CD4-positive, alpha-beta T cell (primary cell): ENCODE data around the gene KLF5. TPM values are rescaled to one million over a fixed set of nuclear protein-coding genes. Genes with fewer than 3 reads are reported as not detected.

Experiments used
- ATAC-seq: fragments of 200-7000 bp; cut with Tn5 transposase; one replicate; pipeline ENCODE4 v1.10.0; 2022; ENCODE audit warnings: mild to moderate bottlenecking; ENCODE audit not compliant: poor library complexity
- CTCF ChIA-PET: fragments of 350-600 bp; sonication (Branson Sonifier 250); formaldehyde crosslinking; loops from one replicate; lab custom pipeline; 2021; ENCODE audit warnings: antibody characterized with exemption, inconsistent platforms; lab: Charles Lee
- POLR2A ChIA-PET: fragments of 350-600 bp; sonication (Branson Sonifier 250); formaldehyde crosslinking; loops from one replicate; lab custom pipeline; 2021; ENCODE audit warnings: antibody characterized with exemption, inconsistent platforms; lab: Charles Lee
- DNase-seq, 14 experiments: peaks; one replicate each; pipeline ENCODE4 v3.0.0-alpha.2; 2013 to 2020; ENCODE audit warnings: mixed read lengths in 2 of 14
- H3K27ac ChIP-seq, 2 donors: one replicate each; pipeline versions ENCODE4 v1.5.1 to v1.7.0; 2013; ENCODE audit warnings: low read length in 2 of 2, low read depth in 1 of 2, mild to moderate bottlenecking in 1 of 2
- H3K27me3 ChIP-seq, 2 experiments: 1 replicate in 1 of 2; 2 replicates in 1 of 2; pipeline versions ENCODE4 v1.6.1 to v1.7.0; 2013; ENCODE audit warnings: low read length in 2 of 2, control low read depth in 1 of 2, mild to moderate bottlenecking in 1 of 2, moderate library complexity in 1 of 2; ENCODE audit not compliant: insufficient read depth in 2 of 2, control insufficient read depth in 1 of 2
- H3K36me3 ChIP-seq: one replicate; pipeline ENCODE4 v1.6.1; 2013; ENCODE audit warnings: low read length, control low read depth; ENCODE audit not compliant: insufficient read depth
- H3K4me1 ChIP-seq: one replicate; pipeline ENCODE4 v1.6.1; 2013; ENCODE audit warnings: low read length, control low read depth; ENCODE audit not compliant: insufficient read depth
- H3K4me3 ChIP-seq: one replicate; pipeline ENCODE4 v1.5.1; 2013; ENCODE audit warnings: mild to moderate bottlenecking, low read length, moderate library complexity
- H3K9me3 ChIP-seq, 2 experiments: 1 replicate in 1 of 2; 2 replicates in 1 of 2; pipeline versions ENCODE4 v1.6.1 to v1.7.0; 2013; ENCODE audit warnings: low read length in 2 of 2, mild to moderate bottlenecking in 2 of 2, control low read depth in 1 of 2, moderate library complexity in 1 of 2; ENCODE audit not compliant: control insufficient read depth in 1 of 2, insufficient read depth in 1 of 2
- H3K27ac Mint-ChIP-seq: one replicate; pipeline ENCODE4 v1.8.0; 2020; ENCODE audit warnings: mixed read lengths
- H3K27me3 Mint-ChIP-seq: one replicate; pipeline ENCODE4 v1.8.0; 2021; ENCODE audit warnings: mixed read lengths
- H3K36me3 Mint-ChIP-seq: one replicate; pipeline ENCODE4 v1.8.0; 2021; ENCODE audit warnings: low read depth, mixed read lengths
- H3K4me1 Mint-ChIP-seq: one replicate; pipeline ENCODE4 v1.8.0; 2021; ENCODE audit warnings: low read depth, mixed read lengths
- H3K4me3 Mint-ChIP-seq: one replicate; pipeline ENCODE4 v1.8.0; 2020; ENCODE audit warnings: mild to moderate bottlenecking, mixed read lengths
- H3K9me3 Mint-ChIP-seq: one replicate; pipeline ENCODE4 v1.8.0; 2020; ENCODE audit warnings: mixed read lengths
- intact Hi-C, 2 experiments: fragments of 100-400 bp; cut with DNase I in 1 of 2; cut with micrococcal nuclease in 1 of 2; formaldehyde crosslinking; loops; one replicate each; pipeline versions ENCODE4 v1.15.1 to v1.9.0; 2023 to 2025; cut with DNase I, micrococcal nuclease
- total RNA-seq, 174 experiments: library from RNA in 2 of 174; stranded (reverse) in 2 of 174; gene quantifications; one replicate each; pipeline ENCODE4 v1.2.3 and lab custom pipeline; 2021 to 2026
- TF ChIP-seq, protein P1 (sequence below): fragments of 200-600 bp; IDR thresholded peaks from one replicate; pipeline ENCODE4 v1.8.0; 2022; ENCODE audit warnings: antibody characterized with exemption, mild to moderate bottlenecking

Gene KLF5
- total RNA-seq, 2 experiments from 2014 or later: 10.8 to 12.3 TPM

DNA sequence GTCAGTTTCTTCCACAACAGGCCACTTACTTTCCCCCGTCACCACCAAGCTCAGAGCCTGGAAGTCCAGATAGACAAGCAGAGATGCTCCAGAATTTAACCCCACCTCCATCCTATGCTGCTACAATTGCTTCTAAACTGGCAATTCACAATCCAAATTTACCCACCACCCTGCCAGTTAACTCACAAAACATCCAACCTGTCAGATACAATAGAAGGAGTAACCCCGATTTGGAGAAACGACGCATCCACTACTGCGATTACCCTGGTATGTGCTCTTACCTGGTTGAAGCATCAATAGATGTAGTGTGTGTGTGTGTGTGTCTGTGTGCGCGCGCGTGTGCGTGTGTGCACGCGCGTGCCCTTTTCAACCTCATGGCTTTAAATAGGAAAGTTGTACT lies 3.7 kb downstream of the KLF5 start:
- ATAC-seq (no peak), DNase-seq (peak in 1 of 14 experiments; percentile 9)
- H3K27ac ChIP-seq: no peak overlapping the region
- H3K4me1 Mint-ChIP-seq: peaks cover 22% of the 10 kb centered on the region
- intact Hi-C loops: no loop called here
- no peaks in the 10 kb centered on the region for H3K9me3 Mint-ChIP-seq
- CTCF ChIA-PET: no interaction called here
- peaks cover 8% of the 10 kb centered on the region for H3K36me3 Mint-ChIP-seq
- peaks cover 13% of the 10 kb centered on the region for H3K27me3 Mint-ChIP-seq
- POLR2A ChIA-PET: no interaction called here
- no peaks in the 10 kb centered on the region for H3K9me3 ChIP-seq
- no peak overlapping the region for H3K27ac Mint-ChIP-seq
- no peaks in the 10 kb centered on the region for H3K36me3 ChIP-seq
- no peak overlapping the region for H3K4me3 ChIP-seq
- peaks cover 0 to 4% of the 10 kb centered on the region in 2 experiments for H3K27me3 ChIP-seq
- TF ChIP-seq, protein P1, sequence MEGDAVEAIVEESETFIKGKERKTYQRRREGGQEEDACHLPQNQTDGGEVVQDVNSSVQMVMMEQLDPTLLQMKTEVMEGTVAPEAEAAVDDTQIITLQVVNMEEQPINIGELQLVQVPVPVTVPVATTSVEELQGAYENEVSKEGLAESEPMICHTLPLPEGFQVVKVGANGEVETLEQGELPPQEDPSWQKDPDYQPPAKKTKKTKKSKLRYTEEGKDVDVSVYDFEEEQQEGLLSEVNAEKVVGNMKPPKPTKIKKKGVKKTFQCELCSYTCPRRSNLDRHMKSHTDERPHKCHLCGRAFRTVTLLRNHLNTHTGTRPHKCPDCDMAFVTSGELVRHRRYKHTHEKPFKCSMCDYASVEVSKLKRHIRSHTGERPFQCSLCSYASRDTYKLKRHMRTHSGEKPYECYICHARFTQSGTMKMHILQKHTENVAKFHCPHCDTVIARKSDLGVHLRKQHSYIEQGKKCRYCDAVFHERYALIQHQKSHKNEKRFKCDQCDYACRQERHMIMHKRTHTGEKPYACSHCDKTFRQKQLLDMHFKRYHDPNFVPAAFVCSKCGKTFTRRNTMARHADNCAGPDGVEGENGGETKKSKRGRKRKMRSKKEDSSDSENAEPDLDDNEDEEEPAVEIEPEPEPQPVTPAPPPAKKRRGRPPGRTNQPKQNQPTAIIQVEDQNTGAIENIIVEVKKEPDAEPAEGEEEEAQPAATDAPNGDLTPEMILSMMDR: no peak
- peak overlapping the region; percentile 17 for H3K4me3 Mint-ChIP-seq
- peaks cover 17% of the 10 kb centered on the region for H3K4me1 ChIP-seq

DNA sequence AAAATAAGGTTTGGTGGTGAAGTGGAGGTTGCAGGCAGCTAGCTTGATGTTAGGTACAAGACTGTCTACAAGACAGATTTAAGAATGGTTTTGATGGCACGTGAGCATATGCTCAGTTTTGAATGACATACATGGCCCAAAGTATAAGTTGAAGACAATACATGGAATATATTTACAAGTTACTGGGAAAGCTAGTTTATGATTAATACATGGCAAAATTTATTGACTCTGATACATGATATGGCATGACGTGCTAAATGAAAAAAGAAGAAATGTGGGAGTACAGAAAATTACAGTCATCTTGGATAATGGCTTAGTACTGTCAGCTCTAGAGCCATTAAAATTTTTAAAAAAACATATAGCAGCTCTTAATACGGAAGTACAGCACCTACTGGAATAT lies 4.4 kb downstream of the KLF5 start:
- H3K4me1 ChIP-seq: peaks cover 14% of the 10 kb centered on the region
- POLR2A ChIA-PET: no interaction called here
- H3K4me1 Mint-ChIP-seq: peaks cover 17% of the 10 kb centered on the region
- H3K36me3 ChIP-seq: no peaks in the 10 kb centered on the region
- peaks cover 8% of the 10 kb centered on the region for H3K36me3 Mint-ChIP-seq
- DNase-seq (no peak), ATAC-seq (no peak)
- H3K4me3 ChIP-seq: no peak overlapping the region
- H3K4me3 Mint-ChIP-seq: no peak overlapping the region
- no peak overlapping the region for H3K27ac Mint-ChIP-seq
- H3K9me3 Mint-ChIP-seq: no peaks in the 10 kb centered on the region
- TF ChIP-seq, protein P1: no peak
- H3K27ac ChIP-seq: no peak overlapping the region
- intact Hi-C loops: no loop called here
- H3K9me3 ChIP-seq: no peaks in the 10 kb centered on the region
- CTCF ChIA-PET: no interaction called here
- no peaks in the 10 kb centered on the region for H3K27me3 ChIP-seq
- peaks cover 7% of the 10 kb centered on the region for H3K27me3 Mint-ChIP-seq

DNA sequence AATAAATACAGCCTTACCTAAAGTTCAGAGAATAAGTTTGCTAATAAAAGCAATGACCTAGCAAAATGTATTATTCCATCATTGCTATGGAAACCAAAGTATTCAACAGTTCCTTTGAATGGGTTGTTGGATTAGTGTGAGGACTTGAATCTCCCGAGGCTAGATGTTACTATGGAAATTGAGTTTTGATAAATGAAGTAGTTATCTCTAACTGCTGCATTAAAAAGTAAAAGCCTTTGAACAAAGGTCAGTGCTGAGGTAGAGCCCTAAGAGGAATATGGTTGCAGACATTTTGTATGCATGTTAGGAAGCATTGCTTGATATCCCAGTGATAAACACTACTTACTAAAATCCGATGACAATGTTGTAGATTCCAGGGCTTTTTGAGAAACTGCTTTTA lies 6.2 kb downstream of the KLF5 start:
- intact Hi-C loops: no loop called here
- Histone ChIP-seq H3K27ac (no peak overlapping the region), H3K9me3 (no peaks in the 10 kb centered on the region), H3K4me1 (peaks cover 5% of the 10 kb centered on the region), H3K27me3 (no peaks in the 10 kb centered on the region), H3K36me3 (no peaks in the 10 kb centered on the region), H3K4me3 (no peak overlapping the region)
- Mint-ChIP-seq H3K27me3 (no peaks in the 10 kb centered on the region), H3K4me1 (peaks cover 8% of the 10 kb centered on the region), H3K4me3 (no peak overlapping the region), H3K9me3 (no peaks in the 10 kb centered on the region), H3K27ac (no peak overlapping the region), H3K36me3 (no peaks in the 10 kb centered on the region)
- no peak for ATAC-seq
- TF ChIP-seq, protein P1: no peak
- no peak for DNase-seq
- ChIA-PET POLR2A (no interaction called here), CTCF (no interaction called here)
